AG04450 (cell line): ENCODE measurements around the gene EEF1AKMT4. TPM values are rescaled to one million over a fixed set of nuclear protein-coding genes. Genes with fewer than 3 reads are reported as not detected.

ENCODE experiments used
- CTCF ChIA-PET: fragments of 300-600, 350-600 bp; formaldehyde crosslinking; extraction: SDS; loops from one replicate; lab custom pipeline; 2022; ENCODE audit warnings: antibody characterized with exemption, inconsistent platforms; lab: Charles Lee
- POLR2A ChIA-PET: fragments of 350-600 bp; formaldehyde crosslinking; extraction: SDS; loops from one replicate; lab custom pipeline; 2021; ENCODE audit warnings: antibody characterized with exemption, inconsistent platforms; lab: Yijun Ruan, JAX
- DNase-seq: peaks from one replicate; pipeline ENCODE4 v3.0.0-alpha.2; 2011; ENCODE audit warnings: low read depth, low spot score
- H3K27ac ChIP-seq: one replicate; pipeline ENCODE4 v1.5.1; 2012; ENCODE audit warnings: low read depth, low read length, control low read depth
- H3K27me3 ChIP-seq: one replicate; pipeline ENCODE4 v1.6.0; 2012; ENCODE audit warnings: low read length; ENCODE audit not compliant: control insufficient read depth, insufficient read depth
- H3K4me3 ChIP-seq: 2 replicates; pipeline ENCODE4 v1.5.1; 2011; ENCODE audit warnings: mild to moderate bottlenecking, low read depth, low read length, control low read depth
- H3K9me3 ChIP-seq: 2 replicates; pipeline ENCODE4 v1.5.1; 2012; ENCODE audit warnings: low read length; ENCODE audit not compliant: control insufficient read depth, insufficient read depth
- polyA plus RNA-seq: library from polyadenylated mRNA; depleted of rRNA; stranded (reverse); fragments of >200 nt; gene quantifications from 2 replicates; pipeline ENCODE4 v1.2.3, GENCODE V29; 2011
- TF ChIP-seq, protein P1 (sequence below): IDR thresholded peaks from 2 replicates; pipeline ENCODE4 v1.5.1; 2011; ENCODE audit warnings: low read depth, low read length, control low read depth, inconsistent platforms

The EEF1AKMT4 gene
- polyA plus RNA-seq, 1 experiment = 3.2 TPM

DNA sequence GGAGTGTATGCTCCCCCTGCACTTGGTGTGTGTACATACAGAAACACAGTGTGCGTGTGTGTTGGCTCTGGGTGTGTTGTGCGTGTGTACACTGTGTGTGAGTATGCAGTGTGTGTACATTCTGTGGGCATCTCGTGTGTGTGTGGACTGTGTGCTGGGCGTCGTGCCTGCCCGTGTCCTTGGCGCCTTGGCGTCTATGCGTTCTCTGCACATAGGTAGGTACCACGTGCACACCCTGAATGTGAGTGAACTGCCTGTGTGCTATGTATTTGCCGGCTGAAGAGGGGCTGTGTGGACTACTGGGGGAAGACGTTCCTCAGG lies 25.9 kb downstream of the EEF1AKMT4 start:
- H3K27me3 ChIP-seq = peaks cover 42% of the 10 kb centered on the region
- POLR2A ChIA-PET = no interaction called here
- no peak overlapping the region for H3K4me3 ChIP-seq
- no peak for DNase-seq
- H3K9me3 ChIP-seq = no peaks in the 10 kb centered on the region
- TF ChIP-seq, protein P1, sequence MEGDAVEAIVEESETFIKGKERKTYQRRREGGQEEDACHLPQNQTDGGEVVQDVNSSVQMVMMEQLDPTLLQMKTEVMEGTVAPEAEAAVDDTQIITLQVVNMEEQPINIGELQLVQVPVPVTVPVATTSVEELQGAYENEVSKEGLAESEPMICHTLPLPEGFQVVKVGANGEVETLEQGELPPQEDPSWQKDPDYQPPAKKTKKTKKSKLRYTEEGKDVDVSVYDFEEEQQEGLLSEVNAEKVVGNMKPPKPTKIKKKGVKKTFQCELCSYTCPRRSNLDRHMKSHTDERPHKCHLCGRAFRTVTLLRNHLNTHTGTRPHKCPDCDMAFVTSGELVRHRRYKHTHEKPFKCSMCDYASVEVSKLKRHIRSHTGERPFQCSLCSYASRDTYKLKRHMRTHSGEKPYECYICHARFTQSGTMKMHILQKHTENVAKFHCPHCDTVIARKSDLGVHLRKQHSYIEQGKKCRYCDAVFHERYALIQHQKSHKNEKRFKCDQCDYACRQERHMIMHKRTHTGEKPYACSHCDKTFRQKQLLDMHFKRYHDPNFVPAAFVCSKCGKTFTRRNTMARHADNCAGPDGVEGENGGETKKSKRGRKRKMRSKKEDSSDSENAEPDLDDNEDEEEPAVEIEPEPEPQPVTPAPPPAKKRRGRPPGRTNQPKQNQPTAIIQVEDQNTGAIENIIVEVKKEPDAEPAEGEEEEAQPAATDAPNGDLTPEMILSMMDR = no peak
- H3K27ac ChIP-seq = no peak overlapping the region
- CTCF ChIA-PET = no interaction called here

DNA sequence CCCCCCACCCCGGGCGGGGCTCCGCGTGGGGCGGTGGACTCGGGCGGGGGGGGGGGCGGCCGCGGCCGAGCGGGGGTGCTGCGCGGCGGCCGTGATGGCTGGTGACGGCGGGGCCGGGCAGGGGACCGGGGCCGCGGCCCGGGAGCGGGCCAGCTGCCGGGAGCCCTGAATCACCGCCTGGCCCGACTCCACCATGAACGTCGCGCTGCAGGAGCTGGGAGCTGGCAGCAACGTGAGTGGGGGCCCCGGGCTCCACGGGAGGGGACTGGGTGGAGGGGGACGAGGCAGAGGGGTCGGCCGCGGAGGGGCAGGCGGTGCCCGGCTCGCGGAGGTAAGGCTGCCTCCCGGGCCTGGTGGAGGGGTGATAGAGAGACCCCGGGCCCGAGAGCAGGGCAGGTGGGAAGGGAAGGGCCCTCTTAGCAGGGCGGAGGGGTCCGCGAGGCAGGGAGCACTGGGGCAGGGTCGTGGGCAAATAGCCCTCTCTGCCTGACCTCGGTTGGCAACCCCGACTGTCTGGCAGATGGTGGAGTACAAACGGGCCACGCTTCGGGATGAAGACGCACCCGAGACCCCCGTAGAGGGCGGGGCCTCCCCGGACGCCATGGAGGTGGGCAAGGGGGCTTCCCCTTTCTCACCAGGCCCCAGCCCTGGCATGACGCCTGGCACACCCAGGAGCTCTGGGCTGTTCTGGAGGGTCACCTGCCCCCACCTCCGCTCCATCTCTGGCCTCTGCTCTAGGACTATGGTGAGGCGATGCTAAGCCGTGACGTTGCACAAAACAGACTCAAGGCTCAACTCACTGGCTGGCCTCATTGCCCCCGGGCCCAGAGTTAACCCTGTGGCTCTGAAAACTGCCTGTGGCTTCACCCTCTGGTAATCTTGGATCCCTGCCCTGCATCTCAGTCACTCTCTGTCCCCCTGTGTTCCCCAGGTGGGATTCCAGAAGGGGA lies 26.8 kb downstream of the EEF1AKMT4 start, which contains the start of gene ECE2:
Gene ECE2, plus strand, starts transcription at position 62 of the 950 bp plus-strand sequence. Its CDS starts 132 bp downstream, at position 194.
- CTCF ChIA-PET = no interaction called here
- H3K4me3 ChIP-seq = no peak within 1 kb of the TSS
- peaks cover 44% of the 10 kb centered on the region for H3K27me3 ChIP-seq
- TF ChIP-seq, protein P1 = no peak
- POLR2A ChIA-PET = no interaction called here
- H3K9me3 ChIP-seq = no peaks in the 10 kb centered on the region
- no peak within 1 kb of the TSS for H3K27ac ChIP-seq
- no peak for DNase-seq

DNA sequence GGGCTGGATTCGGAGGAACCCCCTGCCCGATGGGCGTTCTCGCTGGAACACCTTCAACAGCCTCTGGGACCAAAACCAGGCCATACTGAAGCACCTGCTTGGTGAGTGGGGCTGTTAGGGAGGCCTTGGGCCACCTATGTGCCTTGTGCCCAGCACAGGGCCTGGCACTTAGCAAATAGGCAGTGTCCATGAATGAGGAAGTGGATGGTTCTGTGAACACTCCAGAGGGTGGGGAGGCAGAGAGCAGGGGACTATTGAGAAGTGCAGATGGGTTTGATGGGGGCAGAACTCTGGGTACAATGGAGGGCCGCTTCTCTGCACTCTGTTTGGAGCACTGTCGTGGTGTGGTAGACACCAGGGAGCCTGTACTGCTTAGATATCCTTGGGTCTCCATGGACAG lies 27.9 kb downstream of the EEF1AKMT4 start:
- Histone ChIP-seq H3K4me3 (no peak overlapping the region), H3K27me3 (peaks cover 46% of the 10 kb centered on the region), H3K27ac (no peak overlapping the region), H3K9me3 (no peaks in the 10 kb centered on the region)
- ChIA-PET CTCF (no interaction called here), POLR2A (no interaction called here)
- TF ChIP-seq, protein P1 = no peak
- DNase-seq = no peak

DNA sequence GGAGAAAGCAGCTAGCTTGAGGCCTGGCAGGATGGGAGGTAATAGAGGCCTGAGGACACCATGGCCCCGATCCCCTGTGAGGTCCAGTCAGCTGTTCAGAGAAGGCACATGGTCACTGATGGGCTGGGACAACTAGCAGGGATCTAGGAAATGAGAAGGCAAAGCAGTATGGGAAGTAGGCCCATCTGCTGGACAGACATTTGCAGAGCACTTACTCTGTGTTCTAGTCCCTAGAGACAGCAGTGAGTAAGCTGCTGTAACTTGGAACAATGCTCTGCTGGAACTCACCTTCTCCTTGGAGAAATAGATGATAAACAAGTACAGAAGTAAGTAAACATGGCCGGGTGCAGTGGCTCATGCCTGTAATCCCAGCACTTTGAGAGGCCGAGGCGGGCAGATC lies 33.5 kb downstream of the EEF1AKMT4 start:
- Histone ChIP-seq H3K27me3 (peaks cover 22% of the 10 kb centered on the region), H3K9me3 (no peaks in the 10 kb centered on the region; the same call in 1 of the 2 replicates), H3K4me3 (no peak overlapping the region), H3K27ac (no peak overlapping the region)
- CTCF ChIA-PET = interaction anchor here (1.0 kb wide), 1 partner anchor 33 kb away, joined by 4 read pairs; no protein-coding TSS in a partner anchor
- TF ChIP-seq, protein P1 = no peak
- DNase-seq = no peak
- POLR2A ChIA-PET = no interaction called here

DNA sequence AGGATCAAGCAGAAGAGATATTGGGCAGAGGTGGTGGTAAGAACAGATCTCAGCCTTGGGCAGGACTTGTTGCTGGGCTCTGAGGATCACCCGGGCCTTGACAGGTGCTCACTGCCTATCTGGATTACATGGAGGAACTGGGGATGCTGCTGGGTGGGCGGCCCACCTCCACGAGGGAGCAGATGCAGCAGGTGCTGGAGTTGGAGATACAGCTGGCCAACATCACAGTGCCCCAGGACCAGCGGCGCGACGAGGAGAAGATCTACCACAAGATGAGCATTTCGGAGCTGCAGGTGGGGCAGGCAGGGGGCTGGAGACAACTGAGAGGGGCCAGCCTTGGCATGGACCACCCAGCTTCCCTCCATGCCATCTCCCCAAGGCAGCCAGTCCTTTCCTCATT lies 34.2 kb downstream of the EEF1AKMT4 start:
- DNase-seq = no peak

More for the DNA sequence above, 34.2 kb downstream of the EEF1AKMT4 start:
- ChIA-PET POLR2A (interaction anchor here (0.6 kb wide), 1 partner anchor 104 kb away, joined by 4 read pairs; no protein-coding TSS in a partner anchor), CTCF (interaction anchor here (0.6 to 1.0 kb wide), 2 partner anchors 34 to 381 kb away, joined by 4 to 5 read pairs; no protein-coding TSS in a partner anchor)
- peaks cover 18% of the 10 kb centered on the region for H3K27me3 ChIP-seq
- H3K9me3 ChIP-seq = no peaks in the 10 kb centered on the region; the same call in 1 of the 2 replicates
- H3K4me3 ChIP-seq = no peak overlapping the region
- TF ChIP-seq, protein P1 = no peak
- no peak overlapping the region for H3K27ac ChIP-seq
